GM23338 (cell line): ENCODE data around the gene KRTAP12-2.

Source experiments
- CREB1 ChIP-seq: fragments of 250-450 bp; sonication (Bioruptor Pico); IDR thresholded peaks from 2 replicates; pipeline ENCODE4 v1.5.0; 2020; ENCODE audit warnings: low read depth, mild to moderate bottlenecking, moderate library complexity
- EZH2 ChIP-seq: fragments of 200-600 bp; sonication (generic); IDR thresholded peaks from one replicate; pipeline ENCODE4 v1.8.0; 2017; ENCODE audit warnings: antibody characterized with exemption, mild to moderate bottlenecking, low read depth; ENCODE audit not compliant: unreplicated experiment
- EZH2phosphoT487 ChIP-seq: fragments of 200-600 bp; sonication (generic); IDR thresholded peaks from one replicate; pipeline ENCODE4 v1.8.1; 2018; ENCODE audit warnings: antibody characterized with exemption; ENCODE audit not compliant: unreplicated experiment
- JUNB ChIP-seq: IDR thresholded peaks from one replicate; pipeline ENCODE4 v1.6.1; 2016; ENCODE audit warnings: antibody characterized with exemption; ENCODE audit not compliant: unreplicated experiment
- NANOG ChIP-seq: IDR thresholded peaks from 2 replicates; pipeline ENCODE4 v1.6.1; 2016; ENCODE audit warnings: antibody characterized with exemption, borderline replicate concordance
- POLR2AphosphoS5 ChIP-seq: IDR thresholded peaks from 2 replicates; pipeline ENCODE4 v1.6.1; 2016; ENCODE audit warnings: antibody characterized with exemption, low read depth
- TF ChIP-seq, protein P1 (sequence below), 2 experiments: fragments of 200-600 bp in 1 of 2; sonication (generic) in 1 of 2; conservative IDR thresholded peaks; 2 replicates each; pipeline versions ENCODE4 v1.5.1 to v1.6.1; 2016 to 2017; ENCODE audit warnings: antibody characterized with exemption in 2 of 2, low read depth in 2 of 2, mild to moderate bottlenecking in 2 of 2, moderate library complexity in 1 of 2
- TF ChIP-seq, protein P2 (sequence below): IDR thresholded peaks from 2 replicates; pipeline ENCODE4 v1.6.1; 2016; ENCODE audit warnings: antibody characterized with exemption

DNA sequence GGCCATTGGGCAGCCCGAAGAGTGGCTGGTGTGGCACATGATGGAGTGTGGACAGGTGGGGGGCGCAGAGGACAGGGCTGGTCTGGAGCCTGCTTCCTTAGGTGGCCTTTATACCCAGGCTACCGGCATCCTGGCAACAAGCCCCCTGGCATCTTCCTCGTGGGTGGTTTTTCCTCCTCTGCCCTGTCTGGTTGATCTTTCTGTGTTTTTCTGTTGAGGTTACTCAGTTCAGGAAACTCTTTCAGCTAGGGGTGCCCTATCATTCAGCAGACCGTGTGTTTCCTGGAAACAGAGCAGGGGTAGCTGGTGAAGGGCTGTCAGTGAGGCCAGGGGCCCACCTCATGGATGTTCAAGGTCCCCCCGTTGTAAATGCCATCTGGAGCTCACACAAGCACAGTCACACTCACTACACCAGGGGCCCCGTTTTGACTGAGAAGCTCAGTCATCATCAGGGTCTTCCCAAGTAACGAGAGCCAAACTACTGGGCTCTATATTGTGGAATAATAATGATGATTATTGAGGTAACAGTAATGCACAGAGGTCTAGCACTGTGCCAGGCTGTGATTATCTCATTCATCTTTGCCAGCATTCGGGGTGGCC lies 12.1 kb downstream of the KRTAP12-2 start, which contains the start of gene KRTAP12-4:
- TF ChIP-seq, protein P1, sequence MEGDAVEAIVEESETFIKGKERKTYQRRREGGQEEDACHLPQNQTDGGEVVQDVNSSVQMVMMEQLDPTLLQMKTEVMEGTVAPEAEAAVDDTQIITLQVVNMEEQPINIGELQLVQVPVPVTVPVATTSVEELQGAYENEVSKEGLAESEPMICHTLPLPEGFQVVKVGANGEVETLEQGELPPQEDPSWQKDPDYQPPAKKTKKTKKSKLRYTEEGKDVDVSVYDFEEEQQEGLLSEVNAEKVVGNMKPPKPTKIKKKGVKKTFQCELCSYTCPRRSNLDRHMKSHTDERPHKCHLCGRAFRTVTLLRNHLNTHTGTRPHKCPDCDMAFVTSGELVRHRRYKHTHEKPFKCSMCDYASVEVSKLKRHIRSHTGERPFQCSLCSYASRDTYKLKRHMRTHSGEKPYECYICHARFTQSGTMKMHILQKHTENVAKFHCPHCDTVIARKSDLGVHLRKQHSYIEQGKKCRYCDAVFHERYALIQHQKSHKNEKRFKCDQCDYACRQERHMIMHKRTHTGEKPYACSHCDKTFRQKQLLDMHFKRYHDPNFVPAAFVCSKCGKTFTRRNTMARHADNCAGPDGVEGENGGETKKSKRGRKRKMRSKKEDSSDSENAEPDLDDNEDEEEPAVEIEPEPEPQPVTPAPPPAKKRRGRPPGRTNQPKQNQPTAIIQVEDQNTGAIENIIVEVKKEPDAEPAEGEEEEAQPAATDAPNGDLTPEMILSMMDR (conservative IDR thresholded peaks at IDR 0.05; ENCODE audit: low read depth in 2 of 2), result no peak
- TF ChIP-seq NANOG, result no peak
- no peak for TF ChIP-seq EZH2
- TF ChIP-seq POLR2AphosphoS5, result no peak
- TF ChIP-seq, protein P2, sequence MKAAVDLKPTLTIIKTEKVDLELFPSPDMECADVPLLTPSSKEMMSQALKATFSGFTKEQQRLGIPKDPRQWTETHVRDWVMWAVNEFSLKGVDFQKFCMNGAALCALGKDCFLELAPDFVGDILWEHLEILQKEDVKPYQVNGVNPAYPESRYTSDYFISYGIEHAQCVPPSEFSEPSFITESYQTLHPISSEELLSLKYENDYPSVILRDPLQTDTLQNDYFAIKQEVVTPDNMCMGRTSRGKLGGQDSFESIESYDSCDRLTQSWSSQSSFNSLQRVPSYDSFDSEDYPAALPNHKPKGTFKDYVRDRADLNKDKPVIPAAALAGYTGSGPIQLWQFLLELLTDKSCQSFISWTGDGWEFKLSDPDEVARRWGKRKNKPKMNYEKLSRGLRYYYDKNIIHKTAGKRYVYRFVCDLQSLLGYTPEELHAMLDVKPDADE, result no peak
- TF ChIP-seq JUNB, result no peak
- TF ChIP-seq CREB1 (CRISPR knock-in tag), result no peak
- no peak for TF ChIP-seq EZH2phosphoT487
